A673 (cell line): ENCODE results near the gene NFIB. TPM values are rescaled to one million over a fixed set of nuclear protein-coding genes. Genes with fewer than 3 reads are reported as not detected.

Experiments used
- BruUV-seq: library from RNA; stranded (reverse); fragments of 400-500 nt; replicated peaks from 2 replicates; lab custom pipeline; 2021; lab: Mats Ljungman, UMichigan
- CTCF ChIA-PET: fragments of 300-600 bp; sonication (Branson Sonifier 250); formaldehyde crosslinking; loops from one replicate; lab custom pipeline; 2022; ENCODE audit warnings: antibody characterized with exemption; lab: Charles Lee
- POLR2A ChIA-PET: fragments of 300-600 bp; sonication (Branson Sonifier 250); formaldehyde crosslinking; loops from one replicate; lab custom pipeline; 2022; ENCODE audit warnings: antibody characterized with exemption; ENCODE audit not compliant: low non-redundant PET; lab: Charles Lee
- DNase-seq: peaks from one replicate; pipeline ENCODE4 v3.0.0-alpha.2; 2015; ENCODE audit warnings: low spot score
- H3K27ac ChIP-seq: fragments of 200-600 bp; sonication (generic); 2 replicates; pipeline ENCODE4 v1.5.1; 2016; ENCODE audit warnings: mixed run types, low read depth, mild to moderate bottlenecking, mixed read lengths, antibody characterized with exemption, low read length; ENCODE audit not compliant: poor library complexity, severe bottlenecking
- H3K27me3 ChIP-seq: fragments of 200-600 bp; sonication (generic); replicated peaks from 2 replicates; pipeline ENCODE4 v1.6.1; 2017; ENCODE audit warnings: mixed run types, low read depth, mild to moderate bottlenecking, mixed read lengths, antibody characterized with exemption, low read length; ENCODE audit not compliant: insufficient read depth, poor library complexity
- H3K36me3 ChIP-seq: fragments of 200-600 bp; sonication (generic); 2 replicates; pipeline ENCODE4 v1.6.1; 2016; ENCODE audit warnings: mixed run types, mild to moderate bottlenecking, mixed read lengths, antibody characterized with exemption, low read length; ENCODE audit not compliant: insufficient read depth, poor library complexity, severe bottlenecking
- H3K4me1 ChIP-seq: fragments of 200-600 bp; sonication (generic); 2 replicates; pipeline ENCODE4 v1.6.1; 2017; ENCODE audit warnings: mixed run types, mild to moderate bottlenecking, mixed read lengths, antibody characterized with exemption, low read length; ENCODE audit not compliant: insufficient read depth, poor library complexity, severe bottlenecking
- H3K4me3 ChIP-seq: fragments of 200-600 bp; sonication (generic); 2 replicates; pipeline ENCODE4 v1.5.1; 2016; ENCODE audit warnings: low read depth, mixed run types, mild to moderate bottlenecking, mixed read lengths, low read length; ENCODE audit not compliant: poor library complexity, severe bottlenecking
- H3K9me3 ChIP-seq: fragments of 200-600 bp; sonication (generic); 2 replicates; pipeline ENCODE4 v1.6.1; 2016; ENCODE audit warnings: mixed run types, low read depth, mild to moderate bottlenecking, mixed read lengths, antibody characterized with exemption, low read length; ENCODE audit not compliant: poor library complexity, severe bottlenecking
- EZH2 ChIP-seq: fragments of 200-600 bp; sonication (generic); IDR thresholded peaks from 2 replicates; pipeline ENCODE4 v1.6.1; 2017; ENCODE audit warnings: borderline replicate concordance, low read depth, mild to moderate bottlenecking, mixed read lengths, antibody characterized with exemption, low read length; ENCODE audit not compliant: poor library complexity, severe bottlenecking
- intact Hi-C: fragments of 100-400 bp; cut with micrococcal nuclease; formaldehyde crosslinking; loops from one replicate; pipeline ENCODE4 v1.10.0; 2022; ENCODE audit not compliant: unreplicated experiment
- total RNA-seq: library from RNA; stranded (reverse); gene quantifications from 2 replicates; pipeline ENCODE4 v1.2.3, GENCODE V29; 2021
- TF ChIP-seq, protein P1 (sequence below): fragments of 300-800, 200-600 bp; sonication (generic); conservative IDR thresholded peaks from 2 replicates; pipeline ENCODE4 v1.5.1; 2017; ENCODE audit warnings: low read depth, mild to moderate bottlenecking, antibody characterized with exemption, low read length, moderate library complexity, mixed read lengths

The NFIB gene
- total RNA-seq, 1 experiment from 2014 or later, result 41.2 TPM

GRCh38 chr9:14085810-14086209, 228.1 kb downstream of the NFIB start:
- BruUV-seq, result no TSS peak
- H3K4me3 ChIP-seq, result no peak overlapping the region
- no peaks in the 10 kb centered on the region for H3K9me3 ChIP-seq
- POLR2A ChIA-PET, result no interaction called here
- peaks cover 13% of the 10 kb centered on the region for H3K4me1 ChIP-seq
- H3K36me3 ChIP-seq, result no peaks in the 10 kb centered on the region
- DNase-seq, result no peak
- H3K27ac ChIP-seq, result no peak overlapping the region
- CTCF ChIA-PET, result no interaction called here
- intact Hi-C loops, result no loop called here
- TF ChIP-seq EZH2, result no peak
- TF ChIP-seq, protein P1, sequence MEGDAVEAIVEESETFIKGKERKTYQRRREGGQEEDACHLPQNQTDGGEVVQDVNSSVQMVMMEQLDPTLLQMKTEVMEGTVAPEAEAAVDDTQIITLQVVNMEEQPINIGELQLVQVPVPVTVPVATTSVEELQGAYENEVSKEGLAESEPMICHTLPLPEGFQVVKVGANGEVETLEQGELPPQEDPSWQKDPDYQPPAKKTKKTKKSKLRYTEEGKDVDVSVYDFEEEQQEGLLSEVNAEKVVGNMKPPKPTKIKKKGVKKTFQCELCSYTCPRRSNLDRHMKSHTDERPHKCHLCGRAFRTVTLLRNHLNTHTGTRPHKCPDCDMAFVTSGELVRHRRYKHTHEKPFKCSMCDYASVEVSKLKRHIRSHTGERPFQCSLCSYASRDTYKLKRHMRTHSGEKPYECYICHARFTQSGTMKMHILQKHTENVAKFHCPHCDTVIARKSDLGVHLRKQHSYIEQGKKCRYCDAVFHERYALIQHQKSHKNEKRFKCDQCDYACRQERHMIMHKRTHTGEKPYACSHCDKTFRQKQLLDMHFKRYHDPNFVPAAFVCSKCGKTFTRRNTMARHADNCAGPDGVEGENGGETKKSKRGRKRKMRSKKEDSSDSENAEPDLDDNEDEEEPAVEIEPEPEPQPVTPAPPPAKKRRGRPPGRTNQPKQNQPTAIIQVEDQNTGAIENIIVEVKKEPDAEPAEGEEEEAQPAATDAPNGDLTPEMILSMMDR, result no peak
- no peaks in the 10 kb centered on the region for H3K27me3 ChIP-seq

- TF ChIP-seq, protein P1, result no peak
- no peak for TF ChIP-seq EZH2
- peaks cover 10% of the 10 kb centered on the region for H3K4me1 ChIP-seq
- POLR2A ChIA-PET, result no interaction called here
- H3K27me3 ChIP-seq, result no peaks in the 10 kb centered on the region
- CTCF ChIA-PET, result no interaction called here
- H3K4me3 ChIP-seq, result no peak overlapping the region
- no peaks in the 10 kb centered on the region for H3K9me3 ChIP-seq
- H3K36me3 ChIP-seq, result no peaks in the 10 kb centered on the region
- BruUV-seq, result no TSS peak
- intact Hi-C loops, result no loop called here
- no peak overlapping the region for H3K27ac ChIP-seq
- DNase-seq, result no peak
Measured at GRCh38 chr9:14084867-14085266, 229.1 kb downstream of the NFIB start.

DNA sequence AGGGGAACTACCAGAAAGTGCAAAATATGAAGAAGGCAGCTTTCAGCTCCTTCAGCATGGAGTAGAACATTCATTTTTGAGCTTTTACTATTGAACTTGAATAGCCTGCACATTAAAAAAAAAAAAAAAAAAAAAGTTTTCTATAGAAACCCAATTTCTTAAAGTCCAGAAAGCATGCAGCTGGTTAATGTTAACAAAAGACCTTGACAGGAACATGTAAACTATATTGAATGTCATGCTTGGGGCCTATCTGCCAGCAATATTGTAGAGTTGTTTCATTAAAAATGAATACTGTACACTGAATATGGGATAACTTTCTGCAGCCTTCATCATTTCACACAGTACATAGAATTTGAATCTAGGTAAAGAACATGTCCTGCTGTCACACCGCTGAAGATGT, 230.6 kb downstream of the NFIB start:
- H3K9me3 ChIP-seq, result no peaks in the 10 kb centered on the region
- no peak overlapping the region for H3K4me3 ChIP-seq
- H3K4me1 ChIP-seq, result no peaks in the 10 kb centered on the region
- H3K27ac ChIP-seq, result no peak overlapping the region
- CTCF ChIA-PET, result no interaction called here
- no peak for DNase-seq
- POLR2A ChIA-PET, result no interaction called here
- no peaks in the 10 kb centered on the region for H3K27me3 ChIP-seq
- no peak for TF ChIP-seq EZH2
- TF ChIP-seq, protein P1, result no peak
- BruUV-seq, result no TSS peak
- intact Hi-C loops, result no loop called here
- H3K36me3 ChIP-seq, result no peaks in the 10 kb centered on the region
